ENCODE results near the gene S100PBP.

Gene S100PBP

GRCh38 chr1:32871364-32872191 lies 54.1 kb downstream of the S100PBP start:
- DNase-seq: peak; percentile 23

- no peak for DNase-seq
These were observed 54.7 kb downstream of the S100PBP start for GRCh38 chr1:32872192-32872460.

- DNase-seq: no peak
These were observed 56.0 kb downstream of the S100PBP start for GRCh38 chr1:32873484-32873883.

- DNase-seq: no peak
These were observed 57.7 kb downstream of the S100PBP start for GRCh38 chr1:32874860-32875752.

- peak; percentile 23 for DNase-seq
These were observed 59.1 kb downstream of the S100PBP start for GRCh38 chr1:32876341-32877210.

- no peak for DNase-seq
These were observed 60.0 kb downstream of the S100PBP start for GRCh38 chr1:32877211-32878110.

- no peak for DNase-seq
These were observed 60.7 kb downstream of the S100PBP start for GRCh38 chr1:32878183-32878582.

GRCh38 chr1:32878637-32879041 lies 61.2 kb downstream of the S100PBP start:
- DNase-seq: no peak

GRCh38 chr1:32881291-32881690 lies 63.8 kb downstream of the S100PBP start:
- no peak for DNase-seq

- no peak for DNase-seq
These were observed 64.7 kb downstream of the S100PBP start for GRCh38 chr1:32881871-32882850.

- no peak for DNase-seq
These were observed 66.0 kb downstream of the S100PBP start for GRCh38 chr1:32883338-32884031.

GRCh38 chr1:32884032-32884372 lies 66.5 kb downstream of the S100PBP start:
- no peak for DNase-seq

GRCh38 chr1:32884726-32885125 lies 67.3 kb downstream of the S100PBP start:
- DNase-seq: no peak

GRCh38 chr1:32885676-32886003 lies 68.2 kb downstream of the S100PBP start:
- no peak for DNase-seq

GRCh38 chr1:32886004-32886827 lies 68.8 kb downstream of the S100PBP start, which contains the start of gene HPCA:
TSS of gene HPCA (plus strand) at chr1:32886491. CDS start at chr1:32888899, 2,408 bp downstream.
- peak; percentile 51 for DNase-seq

- DNase-seq: no peak
These were observed 69.5 kb downstream of the S100PBP start for GRCh38 chr1:32886828-32887414.

GRCh38 chr1:32887623-32888022 lies 70.2 kb downstream of the S100PBP start:
- no peak for DNase-seq

GRCh38 chr1:32888134-32888533 lies 70.7 kb downstream of the S100PBP start:
- DNase-seq: no peak

Data from fibroblast of skin of right quadriceps (primary cell).